ENCODE measurements around the gene CYB5B.

CYB5B gene

GRCh38 chr16:69434066-69434465, 9.6 kb downstream of the CYB5B start:
- peaks cover 83% of the 10 kb centered on the region for H3K79me2 ChIP-seq (ENCODE audit: low read length)
- no peak overlapping the region for H3K4me3 ChIP-seq (ENCODE audit: low read length)
- no peak overlapping the region for H2AFZ ChIP-seq (ENCODE audit: low read depth, low read length)
- H3K4me2 ChIP-seq (ENCODE audit: low read length): no peak overlapping the region
- no peak overlapping the region for H3K9ac ChIP-seq (ENCODE audit: low read length)
- peaks cover 34% of the 10 kb centered on the region for H3K4me1 ChIP-seq (ENCODE audit: low read length)
- H3K27me3 ChIP-seq (ENCODE audit: low read depth, low read length): no peaks in the 10 kb centered on the region
- TF ChIP-seq, protein P1, sequence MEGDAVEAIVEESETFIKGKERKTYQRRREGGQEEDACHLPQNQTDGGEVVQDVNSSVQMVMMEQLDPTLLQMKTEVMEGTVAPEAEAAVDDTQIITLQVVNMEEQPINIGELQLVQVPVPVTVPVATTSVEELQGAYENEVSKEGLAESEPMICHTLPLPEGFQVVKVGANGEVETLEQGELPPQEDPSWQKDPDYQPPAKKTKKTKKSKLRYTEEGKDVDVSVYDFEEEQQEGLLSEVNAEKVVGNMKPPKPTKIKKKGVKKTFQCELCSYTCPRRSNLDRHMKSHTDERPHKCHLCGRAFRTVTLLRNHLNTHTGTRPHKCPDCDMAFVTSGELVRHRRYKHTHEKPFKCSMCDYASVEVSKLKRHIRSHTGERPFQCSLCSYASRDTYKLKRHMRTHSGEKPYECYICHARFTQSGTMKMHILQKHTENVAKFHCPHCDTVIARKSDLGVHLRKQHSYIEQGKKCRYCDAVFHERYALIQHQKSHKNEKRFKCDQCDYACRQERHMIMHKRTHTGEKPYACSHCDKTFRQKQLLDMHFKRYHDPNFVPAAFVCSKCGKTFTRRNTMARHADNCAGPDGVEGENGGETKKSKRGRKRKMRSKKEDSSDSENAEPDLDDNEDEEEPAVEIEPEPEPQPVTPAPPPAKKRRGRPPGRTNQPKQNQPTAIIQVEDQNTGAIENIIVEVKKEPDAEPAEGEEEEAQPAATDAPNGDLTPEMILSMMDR (IDR thresholded peaks at IDR 0.05; ENCODE audit: low read depth, low read length): no peak
- TF ChIP-seq EZH2phosphoT487 (IDR thresholded peaks at IDR 0.05; ENCODE audit: low read depth): no peak
- H3K36me3 ChIP-seq (replicated peaks; ENCODE audit: low read depth, low read length): peaks cover 45% of the 10 kb centered on the region
- H3K9me3 ChIP-seq (ENCODE audit: insufficient read depth, low read length): no peaks in the 10 kb centered on the region
- H4K20me1 ChIP-seq (ENCODE audit: insufficient read depth, low read length): peaks cover 53% of the 10 kb centered on the region
- no peak overlapping the region for H3K27ac ChIP-seq (ENCODE audit: low read length)

GRCh38 chr16:69435977-69436820, 11.8 kb downstream of the CYB5B start:
- peaks cover 90% of the 10 kb centered on the region for H3K79me2 ChIP-seq (ENCODE audit: low read length)
- H3K36me3 ChIP-seq (replicated peaks; ENCODE audit: low read depth, low read length): peaks cover 36% of the 10 kb centered on the region
- no peak overlapping the region for H2AFZ ChIP-seq (ENCODE audit: low read depth, low read length)
- H4K20me1 ChIP-seq (ENCODE audit: insufficient read depth, low read length): peaks cover 63% of the 10 kb centered on the region
- peaks cover 54% of the 10 kb centered on the region for H3K4me1 ChIP-seq (ENCODE audit: low read length)
- H3K9me3 ChIP-seq (ENCODE audit: insufficient read depth, low read length): no peaks in the 10 kb centered on the region
- no peak overlapping the region for H3K9ac ChIP-seq (ENCODE audit: low read length)
- no peaks in the 10 kb centered on the region for H3K27me3 ChIP-seq (ENCODE audit: low read depth, low read length)
- H3K4me2 ChIP-seq (ENCODE audit: low read length): peak overlapping the region; percentile 4
- H3K4me3 ChIP-seq (ENCODE audit: low read length): no peak overlapping the region
- TF ChIP-seq EZH2phosphoT487 (IDR thresholded peaks at IDR 0.05; ENCODE audit: low read depth): no peak
- TF ChIP-seq, protein P1 (IDR thresholded peaks at IDR 0.05; ENCODE audit: low read depth, low read length): no peak
- no peak overlapping the region for H3K27ac ChIP-seq (ENCODE audit: low read length)

GRCh38 chr16:69436896-69437295, 12.5 kb downstream of the CYB5B start:
- Histone ChIP-seq H3K4me3 (ENCODE audit: low read length) (no peak overlapping the region), H3K4me1 (ENCODE audit: low read length) (peaks cover 60% of the 10 kb centered on the region), H3K9me3 (ENCODE audit: insufficient read depth, low read length) (no peaks in the 10 kb centered on the region), H3K27ac (ENCODE audit: low read length) (no peak overlapping the region), H4K20me1 (ENCODE audit: insufficient read depth, low read length) (peaks cover 68% of the 10 kb centered on the region), H2AFZ (ENCODE audit: low read depth, low read length) (no peak overlapping the region), H3K27me3 (ENCODE audit: low read depth, low read length) (no peaks in the 10 kb centered on the region), H3K9ac (ENCODE audit: low read length) (no peak overlapping the region), H3K4me2 (ENCODE audit: low read length) (peak overlapping the region; percentile 7), H3K79me2 (ENCODE audit: low read length) (peaks cover 91% of the 10 kb centered on the region), H3K36me3 (replicated peaks; ENCODE audit: low read depth, low read length) (peaks cover 33% of the 10 kb centered on the region)
- no peak for TF ChIP-seq EZH2phosphoT487 (IDR thresholded peaks at IDR 0.05; ENCODE audit: low read depth)
- TF ChIP-seq, protein P1 (IDR thresholded peaks at IDR 0.05; ENCODE audit: low read depth, low read length): no peak

DNA sequence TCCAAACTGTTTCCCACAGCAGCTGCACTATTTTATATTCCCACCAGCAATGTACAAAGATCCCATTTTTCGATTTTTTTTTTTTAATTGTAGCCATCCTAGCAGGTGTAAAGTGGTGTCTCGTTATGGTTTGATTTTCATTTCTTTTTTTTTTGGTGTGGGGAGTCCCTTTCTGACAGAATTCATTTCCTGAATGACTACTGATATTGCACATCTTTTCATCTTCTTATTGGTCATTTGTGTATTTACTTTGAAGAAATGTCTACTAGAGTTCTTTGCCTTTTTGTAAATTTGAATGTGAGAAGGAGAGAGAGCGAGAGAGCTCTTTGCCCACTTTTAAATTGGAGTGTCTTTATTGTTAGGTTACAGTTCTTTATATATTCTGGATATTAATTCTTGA, 14.0 kb downstream of the CYB5B start:
- H4K20me1 ChIP-seq (ENCODE audit: insufficient read depth, low read length): peaks cover 69% of the 10 kb centered on the region

More for the DNA sequence above, 14.0 kb downstream of the CYB5B start:
- Histone ChIP-seq H3K27ac (ENCODE audit: low read length) (peak overlapping the region; percentile 79), H3K4me1 (ENCODE audit: low read length) (peaks cover 58% of the 10 kb centered on the region), H3K9me3 (ENCODE audit: insufficient read depth, low read length) (no peaks in the 10 kb centered on the region), H2AFZ (ENCODE audit: low read depth, low read length) (no peak overlapping the region), H3K4me3 (ENCODE audit: low read length) (peak overlapping the region; percentile 61), H3K9ac (ENCODE audit: low read length) (peak overlapping the region; percentile 42; the same call in 1 of the 2 replicates), H3K27me3 (ENCODE audit: low read depth, low read length) (no peaks in the 10 kb centered on the region), H3K4me2 (ENCODE audit: low read length) (peak overlapping the region; percentile 60), H3K36me3 (replicated peaks; ENCODE audit: low read depth, low read length) (peaks cover 25% of the 10 kb centered on the region), H3K79me2 (ENCODE audit: low read length) (peaks cover 96% of the 10 kb centered on the region)
- TF ChIP-seq, protein P1 (IDR thresholded peaks at IDR 0.05; ENCODE audit: low read depth, low read length): no peak
- no peak for TF ChIP-seq EZH2phosphoT487 (IDR thresholded peaks at IDR 0.05; ENCODE audit: low read depth)
